Cardiac muscle cell (in vitro differentiated cells and primary cell): ENCODE measurements around the gene CHTF8. TPM values are rescaled to one million over a fixed set of nuclear protein-coding genes. Genes with fewer than 3 reads are reported as not detected.

Experiments used
- DNase-seq, 2 donors: peaks; one replicate each; pipeline versions ENCODE4 v3.0.0 to v3.0.0-alpha.2; 2010 to 2017; ENCODE audit warnings: low read depth in 1 of 2, low spot score in 1 of 2
- H3K27ac ChIP-seq: fragments of 200-600 bp; sonication (generic); 2 replicates; pipeline ENCODE4 v1.5.1; 2016
- H3K27me3 ChIP-seq: fragments of 200-600 bp; sonication (generic); 2 replicates; pipeline ENCODE4 v1.6.0; 2016; ENCODE audit warnings: control low read depth
- H3K36me3 ChIP-seq: fragments of 200-600 bp; sonication (generic); 2 replicates; pipeline ENCODE4 v1.5.1; 2016; ENCODE audit warnings: control low read depth
- H3K4me1 ChIP-seq: fragments of 200-600 bp; sonication (generic); 2 replicates; pipeline ENCODE4 v1.8.1; 2017; ENCODE audit warnings: low read depth, mild to moderate bottlenecking, mixed run types
- H3K4me3 ChIP-seq: fragments of 200-600 bp; sonication (generic); 2 replicates; pipeline ENCODE4 v1.5.1; 2016; ENCODE audit warnings: mild to moderate bottlenecking
- H3K9me3 ChIP-seq: fragments of 200-600 bp; sonication (generic); 2 replicates; pipeline ENCODE4 v1.5.1; 2017; ENCODE audit warnings: low read depth, mild to moderate bottlenecking, control low read depth
- polyA plus RNA-seq: library from polyadenylated mRNA; unstranded; fragments of >200 nt; fragmentation: Nextera tagmentation; extraction: Ambion mirVana; gene quantifications from 2 replicates; pipeline ENCODE4 v1.2.1, GENCODE V29; 2016
- total RNA-seq: library from RNA; depleted of rRNA; stranded (reverse); fragments of >200 nt; gene quantifications from 2 replicates; pipeline ENCODE4 v1.2.3, GENCODE V29; 2016
- TF ChIP-seq, protein P1 (sequence below): IDR thresholded peaks from 2 replicates; pipeline ENCODE4 v1.5.1; 2012; ENCODE audit warnings: low read depth, mild to moderate bottlenecking, low read length

Gene CHTF8
- 74.8 and 94.6 TPM in 2 replicates for total RNA-seq
- 112 and 132 TPM in 2 replicates for polyA plus RNA-seq

GRCh38 chr16:69132424-69133252, at the start of gene CHTF8, which contains the start of gene UTP4:
Gene CHTF8 (minus strand): TSS chr16:69132588. CDS start chr16:69121458, 11,130 bp downstream.
Gene UTP4 (plus strand): TSS chr16:69132649. CDS start chr16:69133460, 811 bp downstream.
- no peaks in the 10 kb centered on the region for H3K9me3 ChIP-seq
- peaks cover 7% of the 10 kb centered on the region for H3K36me3 ChIP-seq
- TF ChIP-seq, protein P1, sequence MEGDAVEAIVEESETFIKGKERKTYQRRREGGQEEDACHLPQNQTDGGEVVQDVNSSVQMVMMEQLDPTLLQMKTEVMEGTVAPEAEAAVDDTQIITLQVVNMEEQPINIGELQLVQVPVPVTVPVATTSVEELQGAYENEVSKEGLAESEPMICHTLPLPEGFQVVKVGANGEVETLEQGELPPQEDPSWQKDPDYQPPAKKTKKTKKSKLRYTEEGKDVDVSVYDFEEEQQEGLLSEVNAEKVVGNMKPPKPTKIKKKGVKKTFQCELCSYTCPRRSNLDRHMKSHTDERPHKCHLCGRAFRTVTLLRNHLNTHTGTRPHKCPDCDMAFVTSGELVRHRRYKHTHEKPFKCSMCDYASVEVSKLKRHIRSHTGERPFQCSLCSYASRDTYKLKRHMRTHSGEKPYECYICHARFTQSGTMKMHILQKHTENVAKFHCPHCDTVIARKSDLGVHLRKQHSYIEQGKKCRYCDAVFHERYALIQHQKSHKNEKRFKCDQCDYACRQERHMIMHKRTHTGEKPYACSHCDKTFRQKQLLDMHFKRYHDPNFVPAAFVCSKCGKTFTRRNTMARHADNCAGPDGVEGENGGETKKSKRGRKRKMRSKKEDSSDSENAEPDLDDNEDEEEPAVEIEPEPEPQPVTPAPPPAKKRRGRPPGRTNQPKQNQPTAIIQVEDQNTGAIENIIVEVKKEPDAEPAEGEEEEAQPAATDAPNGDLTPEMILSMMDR = no peak
- H3K27ac ChIP-seq = peak within 1 kb of the TSS; percentile 99
- H3K4me3 ChIP-seq = peak within 1 kb of the TSS; percentile 95
- peak; percentile 88 to 93 for DNase-seq
- H3K4me1 ChIP-seq = peaks cover 12% of the 10 kb centered on the region
- no peaks in the 10 kb centered on the region for H3K27me3 ChIP-seq

- DNase-seq = no peak
- Histone ChIP-seq H3K27me3 (no peaks in the 10 kb centered on the region), H3K27ac (no peak overlapping the region), H3K4me1 (no peaks in the 10 kb centered on the region), H3K36me3 (no peaks in the 10 kb centered on the region), H3K4me3 (no peak overlapping the region), H3K9me3 (no peaks in the 10 kb centered on the region)
- TF ChIP-seq, protein P1 = no peak
Measured at GRCh38 chr16:69180011-69180338, 47.6 kb upstream of the CHTF8 start.

GRCh38 chr16:69179328-69180010, 47.1 kb upstream of the CHTF8 start:
- peak; percentile 9 to 94 for DNase-seq
- Histone ChIP-seq H3K27me3 (no peaks in the 10 kb centered on the region), H3K27ac (no peak overlapping the region), H3K36me3 (no peaks in the 10 kb centered on the region), H3K9me3 (no peaks in the 10 kb centered on the region), H3K4me1 (no peaks in the 10 kb centered on the region), H3K4me3 (no peak overlapping the region)
- TF ChIP-seq, protein P1 = no peak

DNA sequence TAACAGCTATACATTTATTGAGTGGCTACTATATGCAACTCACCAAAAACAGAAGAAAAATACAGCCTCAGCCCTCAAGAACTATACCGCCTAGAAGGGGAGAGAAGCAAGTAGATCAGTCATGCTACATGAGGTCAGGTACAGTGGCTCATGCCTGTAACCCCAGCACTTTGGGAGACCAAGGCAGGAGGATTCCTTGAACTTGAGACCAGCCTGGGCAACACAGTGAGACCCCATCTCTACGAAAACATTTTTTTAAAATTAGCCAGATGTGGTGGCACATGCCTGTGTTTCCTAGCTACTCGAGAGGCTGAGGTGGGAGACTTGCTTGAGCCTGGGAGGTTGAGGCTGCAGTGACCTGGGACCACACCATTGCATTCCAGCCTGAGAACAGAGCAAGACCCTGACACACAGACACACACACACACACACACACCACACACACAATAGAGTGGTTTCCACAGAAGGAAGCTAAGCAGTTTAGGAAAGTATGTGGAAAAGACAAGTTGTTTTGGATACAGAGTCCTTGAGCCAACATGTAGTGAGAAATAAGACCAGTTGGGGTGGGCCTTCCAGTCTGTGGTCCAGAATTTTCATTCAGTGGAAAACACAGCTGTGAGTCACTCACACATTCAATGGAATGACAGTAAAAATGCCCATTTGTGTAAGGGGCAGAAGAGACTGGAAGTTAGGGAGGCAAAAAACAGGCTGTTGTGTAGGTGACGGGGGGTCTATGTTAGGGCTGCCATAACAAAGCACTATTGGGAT, 43.8 kb upstream of the CHTF8 start:
- DNase-seq = peak in 1 of 2 donors; percentile 63
- no peaks in the 10 kb centered on the region for H3K4me1 ChIP-seq
- H3K36me3 ChIP-seq = no peaks in the 10 kb centered on the region
- H3K27me3 ChIP-seq = no peaks in the 10 kb centered on the region
- TF ChIP-seq, protein P1 = no peak
- no peaks in the 10 kb centered on the region for H3K9me3 ChIP-seq
- H3K27ac ChIP-seq = no peak overlapping the region
- H3K4me3 ChIP-seq = no peak overlapping the region

DNA sequence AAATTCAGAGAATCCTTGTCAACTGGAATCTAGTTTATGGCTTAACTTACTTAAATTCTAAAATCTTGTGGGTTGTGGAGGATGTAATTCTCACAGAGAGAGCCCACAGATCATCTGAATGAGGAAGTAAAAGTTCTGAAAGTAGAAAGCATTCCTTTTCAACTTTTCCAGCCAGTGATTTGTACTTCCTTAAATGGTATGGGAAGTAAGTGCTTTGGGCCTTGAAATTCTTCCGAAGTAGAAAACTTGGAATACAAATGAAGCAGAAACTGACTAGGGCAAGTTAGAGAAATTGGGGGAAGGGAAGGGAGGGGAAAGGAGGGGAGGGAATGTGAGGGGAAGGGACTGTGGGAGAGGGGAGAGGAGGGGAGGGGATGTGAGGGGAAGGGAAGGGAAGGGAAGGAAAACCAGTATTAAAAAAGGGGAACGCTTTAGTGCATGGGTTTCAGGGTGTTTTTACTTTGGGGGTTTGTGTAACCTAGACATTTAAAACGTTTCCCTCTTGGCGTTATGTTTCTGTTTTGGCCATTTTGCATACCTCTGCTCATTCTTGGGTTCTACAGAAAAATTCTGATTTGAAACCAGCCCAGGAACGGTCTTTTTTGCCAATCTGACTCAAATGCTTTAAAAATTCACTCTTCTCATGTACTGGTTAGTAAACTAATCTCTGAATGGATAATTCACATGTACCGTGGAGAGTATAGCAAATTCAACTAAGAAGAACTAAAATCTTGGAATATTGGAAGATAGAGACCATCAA, 39.1 kb upstream of the CHTF8 start:
- Histone ChIP-seq H3K4me1 (peaks cover 3% of the 10 kb centered on the region), H3K36me3 (peaks cover 21% of the 10 kb centered on the region), H3K27me3 (no peaks in the 10 kb centered on the region), H3K4me3 (no peak overlapping the region), H3K27ac (peak overlapping the region; percentile 41), H3K9me3 (no peaks in the 10 kb centered on the region)
- peak in 1 of 2 donors; percentile 68 for DNase-seq
- TF ChIP-seq, protein P1 = no peak
